ENCODE data around the gene ZNF211.

Gene ZNF211

GRCh38 chr19:57599377-57599760 is 33.6 kb upstream of the ZNF211 start:
- Histone ChIP-seq H3K23ac (ENCODE audit: low read length in 2 of 2) (no peak overlapping the region), H3K79me1 (replicated peaks; ENCODE audit: low read length, poor library complexity, severe bottlenecking) (peaks cover 20% of the 10 kb centered on the region), H4K8ac (ENCODE audit: low read length) (peak overlapping the region; percentile 21), H3K9me3 (ENCODE audit: control insufficient read depth, low read length) (peaks cover 10% of the 10 kb centered on the region), H4K91ac (ENCODE audit: low read length) (no peak overlapping the region), H3K4me2 (ENCODE audit: low read length, poor library complexity, severe bottlenecking) (peak overlapping the region; percentile 12), H2BK12ac (ENCODE audit: low read length in 2 of 2) (no peak overlapping the region), H3K36me3 (ENCODE audit: control insufficient read depth in 1 of 2, insufficient read depth in 2 of 2, low read depth in 1 of 2, low read length in 2 of 2) (peaks cover 0 to 4% of the 10 kb centered on the region in 2 experiments), H3K27me3 (ENCODE audit: control insufficient read depth in 1 of 2, insufficient read depth in 1 of 2, low read length in 2 of 2) (no peaks in the 10 kb centered on the region), H3K18ac (ENCODE audit: low read depth in 1 of 2, low read length in 2 of 2) (no peak overlapping the region), H3K4me1 (ENCODE audit: control insufficient read depth, insufficient read depth, low read depth, low read length) (peaks cover 6% of the 10 kb centered on the region), H3K4ac (ENCODE audit: low read depth in 1 of 2, low read length in 2 of 2) (no peak overlapping the region), H2BK15ac (ENCODE audit: low read depth, poor library complexity, severe bottlenecking) (no peak overlapping the region), H3K9ac (ENCODE audit: low read length) (peak overlapping the region; percentile 82), H3K14ac (ENCODE audit: low read length in 2 of 2) (no peak overlapping the region), H2AFZ (ENCODE audit: low read depth, low read length) (no peak overlapping the region), H2AK5ac (ENCODE audit: low read length, severe bottlenecking) (no peak overlapping the region), H3K27ac (ENCODE audit: low read length, poor library complexity, severe bottlenecking) (no peak overlapping the region), H3K4me3 (ENCODE audit: insufficient read depth in 1 of 2, low read depth in 1 of 2, low read length in 2 of 2) (peak overlapping the region; percentile 81 to 87), H2BK5ac (ENCODE audit: low read depth, low read length, poor library complexity, severe bottlenecking) (no peak overlapping the region), H2BK120ac (ENCODE audit: low read depth, low read length) (no peak overlapping the region)
- 71% methylated on average over 7 of the region's 8 CpGs for WGBS
- DNase-seq: no peak

GRCh38 chr19:57599761-57600383 is 33.1 kb upstream of the ZNF211 start, which contains the start of gene ZNF530:
TSS of gene ZNF530 (plus strand) at chr19:57599885. CDS start at chr19:57604346, 4,461 bp downstream.
- Histone ChIP-seq H3K27ac (ENCODE audit: low read length, poor library complexity, severe bottlenecking) (no peak within 1 kb of the TSS), H3K36me3 (ENCODE audit: control insufficient read depth in 1 of 2, insufficient read depth in 2 of 2, low read depth in 1 of 2, low read length in 2 of 2) (peaks cover 0 to 9% of the 10 kb centered on the region in 2 experiments), H2BK120ac (ENCODE audit: low read depth, low read length) (no peak within 1 kb of the TSS), H2AK5ac (ENCODE audit: low read length, severe bottlenecking) (no peak within 1 kb of the TSS), H3K4me3 (ENCODE audit: insufficient read depth in 1 of 2, low read depth in 1 of 2, low read length in 2 of 2) (peak within 1 kb of the TSS; percentile 81 to 87), H3K4me2 (ENCODE audit: low read length, poor library complexity, severe bottlenecking) (peak within 1 kb of the TSS; percentile 83), H3K9me3 (ENCODE audit: control insufficient read depth, low read length) (peaks cover 7% of the 10 kb centered on the region), H2BK15ac (ENCODE audit: low read depth, poor library complexity, severe bottlenecking) (no peak within 1 kb of the TSS), H3K79me1 (replicated peaks; ENCODE audit: low read length, poor library complexity, severe bottlenecking) (peaks cover 20% of the 10 kb centered on the region), H2BK12ac (ENCODE audit: low read length in 2 of 2) (no peak within 1 kb of the TSS), H3K4ac (ENCODE audit: low read depth in 1 of 2, low read length in 2 of 2) (no peak within 1 kb of the TSS), H2BK5ac (ENCODE audit: low read depth, low read length, poor library complexity, severe bottlenecking) (no peak within 1 kb of the TSS), H2AFZ (ENCODE audit: low read depth, low read length) (peak within 1 kb of the TSS; percentile 95), H3K14ac (ENCODE audit: low read length in 2 of 2) (peak within 1 kb of the TSS in 1 of 2 experiments; percentile 39), H4K8ac (ENCODE audit: low read length) (peak within 1 kb of the TSS; percentile 21), H3K9ac (ENCODE audit: low read length) (peak within 1 kb of the TSS; percentile 82), H3K23ac (ENCODE audit: low read length in 2 of 2) (no peak within 1 kb of the TSS), H4K91ac (ENCODE audit: low read length) (no peak within 1 kb of the TSS), H3K4me1 (ENCODE audit: control insufficient read depth, insufficient read depth, low read depth, low read length) (peaks cover 6% of the 10 kb centered on the region), H3K27me3 (ENCODE audit: control insufficient read depth in 1 of 2, insufficient read depth in 1 of 2, low read length in 2 of 2) (no peaks in the 10 kb centered on the region), H3K18ac (ENCODE audit: low read depth in 1 of 2, low read length in 2 of 2) (no peak within 1 kb of the TSS)
- peak; percentile 93 for DNase-seq
- WGBS: under 1% methylated on average over 51 of the region's 53 CpGs

GRCh38 chr19:57606931-57607330 is 26.0 kb upstream of the ZNF211 start:
- H3K79me1 ChIP-seq (replicated peaks; ENCODE audit: low read length, poor library complexity, severe bottlenecking): peaks cover 9% of the 10 kb centered on the region
- H2BK120ac ChIP-seq (ENCODE audit: low read depth, low read length): no peak overlapping the region
- H4K91ac ChIP-seq (ENCODE audit: low read length): no peak overlapping the region
- H3K4me1 ChIP-seq (ENCODE audit: control insufficient read depth, insufficient read depth, low read depth, low read length): no peaks in the 10 kb centered on the region
- no peak overlapping the region for H2AFZ ChIP-seq (ENCODE audit: low read depth, low read length)
- no peak overlapping the region for H2AK5ac ChIP-seq (ENCODE audit: low read length, severe bottlenecking)
- peaks cover 14 to 41% of the 10 kb centered on the region in 2 experiments for H3K36me3 ChIP-seq (ENCODE audit: control insufficient read depth in 1 of 2, insufficient read depth in 2 of 2, low read depth in 1 of 2, low read length in 2 of 2)
- peaks cover 26% of the 10 kb centered on the region for H3K9me3 ChIP-seq (ENCODE audit: control insufficient read depth, low read length)
- no peaks in the 10 kb centered on the region for H3K27me3 ChIP-seq (ENCODE audit: control insufficient read depth in 1 of 2, insufficient read depth in 1 of 2, low read length in 2 of 2)
- no peak overlapping the region for H2BK5ac ChIP-seq (ENCODE audit: low read depth, low read length, poor library complexity, severe bottlenecking)
- 88% methylated on average over 1 of the region's 5 CpGs for WGBS
- H2BK12ac ChIP-seq (ENCODE audit: low read length in 2 of 2): no peak overlapping the region
- H3K18ac ChIP-seq (ENCODE audit: low read depth in 1 of 2, low read length in 2 of 2): no peak overlapping the region
- H4K8ac ChIP-seq (ENCODE audit: low read length): no peak overlapping the region
- no peak overlapping the region for H3K4me3 ChIP-seq (ENCODE audit: insufficient read depth in 1 of 2, low read depth in 1 of 2, low read length in 2 of 2)
- no peak for DNase-seq
- no peak overlapping the region for H3K4me2 ChIP-seq (ENCODE audit: low read length, poor library complexity, severe bottlenecking)
- H3K14ac ChIP-seq (ENCODE audit: low read length in 2 of 2): no peak overlapping the region
- H2BK15ac ChIP-seq (ENCODE audit: low read depth, poor library complexity, severe bottlenecking): no peak overlapping the region
- H3K4ac ChIP-seq (ENCODE audit: low read depth in 1 of 2, low read length in 2 of 2): no peak overlapping the region
- H3K27ac ChIP-seq (ENCODE audit: low read length, poor library complexity, severe bottlenecking): no peak overlapping the region
- no peak overlapping the region for H3K9ac ChIP-seq (ENCODE audit: low read length)
- H3K23ac ChIP-seq (ENCODE audit: low read length in 2 of 2): no peak overlapping the region

GRCh38 chr19:57611113-57611512 is 21.9 kb upstream of the ZNF211 start:
- H3K27me3 ChIP-seq (ENCODE audit: control insufficient read depth in 1 of 2, insufficient read depth in 1 of 2, low read length in 2 of 2): no peaks in the 10 kb centered on the region
- H3K4ac ChIP-seq (ENCODE audit: low read depth in 1 of 2, low read length in 2 of 2): no peak overlapping the region
- H2AK5ac ChIP-seq (ENCODE audit: low read length, severe bottlenecking): no peak overlapping the region
- no peak overlapping the region for H2BK12ac ChIP-seq (ENCODE audit: low read length in 2 of 2)
- H2AFZ ChIP-seq (ENCODE audit: low read depth, low read length): no peak overlapping the region
- no peak overlapping the region for H3K4me3 ChIP-seq (ENCODE audit: insufficient read depth in 1 of 2, low read depth in 1 of 2, low read length in 2 of 2)
- peaks cover 30% of the 10 kb centered on the region for H3K9me3 ChIP-seq (ENCODE audit: control insufficient read depth, low read length)
- H4K91ac ChIP-seq (ENCODE audit: low read length): no peak overlapping the region
- H3K14ac ChIP-seq (ENCODE audit: low read length in 2 of 2): no peak overlapping the region
- H2BK120ac ChIP-seq (ENCODE audit: low read depth, low read length): no peak overlapping the region
- no peak overlapping the region for H3K9ac ChIP-seq (ENCODE audit: low read length)
- no peak overlapping the region for H2BK15ac ChIP-seq (ENCODE audit: low read depth, poor library complexity, severe bottlenecking)
- H3K27ac ChIP-seq (ENCODE audit: low read length, poor library complexity, severe bottlenecking): no peak overlapping the region
- H3K79me1 ChIP-seq (replicated peaks; ENCODE audit: low read length, poor library complexity, severe bottlenecking): peaks cover 2% of the 10 kb centered on the region
- no peak for DNase-seq
- H3K18ac ChIP-seq (ENCODE audit: low read depth in 1 of 2, low read length in 2 of 2): no peak overlapping the region
- H3K36me3 ChIP-seq (ENCODE audit: control insufficient read depth in 1 of 2, insufficient read depth in 2 of 2, low read depth in 1 of 2, low read length in 2 of 2): peaks cover 12 to 29% of the 10 kb centered on the region in 2 experiments
- 75% methylated on average over 4 of the region's 4 CpGs for WGBS
- H4K8ac ChIP-seq (ENCODE audit: low read length): no peak overlapping the region
- no peak overlapping the region for H3K4me2 ChIP-seq (ENCODE audit: low read length, poor library complexity, severe bottlenecking)
- no peak overlapping the region for H3K23ac ChIP-seq (ENCODE audit: low read length in 2 of 2)
- peaks cover 2% of the 10 kb centered on the region for H3K4me1 ChIP-seq (ENCODE audit: control insufficient read depth, insufficient read depth, low read depth, low read length)
- H2BK5ac ChIP-seq (ENCODE audit: low read depth, low read length, poor library complexity, severe bottlenecking): no peak overlapping the region
